ENCODE measurements around the gene IL1RAPL1.
A peak's percentile ranks its signal among the peaks of the same experiment; 100 is the strongest.
"Not testable (repeated sequence)": the region's sequence is repeated elsewhere in the genome, so short reads cannot be mapped to it uniquely, and the experiment has no call there.

IL1RAPL1 gene

GRCh38 chrX:28628120-28628519, 40.9 kb downstream of the IL1RAPL1 start:
- no peak for DNase-seq (ENCODE audit: low spot score)

- no peak for DNase-seq (ENCODE audit: low spot score)
Measured at GRCh38 chrX:28638775-28639174, 51.5 kb downstream of the IL1RAPL1 start.

- no peak for DNase-seq (ENCODE audit: low spot score)
Measured at GRCh38 chrX:28639451-28639850, 52.2 kb downstream of the IL1RAPL1 start.

- no peak for DNase-seq (ENCODE audit: low spot score)
Measured at GRCh38 chrX:28649541-28649940, 62.3 kb downstream of the IL1RAPL1 start.

- DNase-seq (ENCODE audit: low spot score): no peak
Measured at GRCh38 chrX:28651186-28651585, 63.9 kb downstream of the IL1RAPL1 start.

- DNase-seq (ENCODE audit: low spot score): peak; percentile 5
Measured at GRCh38 chrX:28659269-28659668, 72.0 kb downstream of the IL1RAPL1 start.

GRCh38 chrX:28665778-28666177, 78.5 kb downstream of the IL1RAPL1 start:
- no peak for DNase-seq (ENCODE audit: low spot score)

- DNase-seq (ENCODE audit: low spot score): no peak
Measured at GRCh38 chrX:28668303-28668702, 81.1 kb downstream of the IL1RAPL1 start.

GRCh38 chrX:28668957-28669356, 81.7 kb downstream of the IL1RAPL1 start:
- DNase-seq (ENCODE audit: low spot score): no peak

GRCh38 chrX:28670074-28670473, 82.8 kb downstream of the IL1RAPL1 start:
- no peak for DNase-seq (ENCODE audit: low spot score)

GRCh38 chrX:28675173-28675572, 87.9 kb downstream of the IL1RAPL1 start:
- DNase-seq (ENCODE audit: low spot score): no peak

GRCh38 chrX:28693101-28693500, 105.9 kb downstream of the IL1RAPL1 start:
- no peak for DNase-seq (ENCODE audit: low spot score)

- no peak for DNase-seq (ENCODE audit: low spot score)
Measured at GRCh38 chrX:28697732-28698131, 110.5 kb downstream of the IL1RAPL1 start.

- DNase-seq (ENCODE audit: low spot score): no peak
Measured at GRCh38 chrX:28701222-28701621, 114.0 kb downstream of the IL1RAPL1 start.

- DNase-seq (ENCODE audit: low spot score): no peak
Measured at GRCh38 chrX:28706964-28707363, 119.7 kb downstream of the IL1RAPL1 start.

GRCh38 chrX:28709421-28709820, 122.2 kb downstream of the IL1RAPL1 start:
- no peak for DNase-seq (ENCODE audit: low spot score)

- DNase-seq (ENCODE audit: low spot score): no peak
Measured at GRCh38 chrX:28717864-28718263, 130.6 kb downstream of the IL1RAPL1 start.

- no peak for DNase-seq (ENCODE audit: low spot score)
Measured at GRCh38 chrX:28718450-28718849, 131.2 kb downstream of the IL1RAPL1 start.

GRCh38 chrX:28719620-28720019, 132.4 kb downstream of the IL1RAPL1 start:
- DNase-seq (ENCODE audit: low spot score): no peak

- no peak for DNase-seq (ENCODE audit: low spot score)
Measured at GRCh38 chrX:28752330-28752729, 165.1 kb downstream of the IL1RAPL1 start.

- DNase-seq (ENCODE audit: low spot score): no peak
Measured at GRCh38 chrX:28756175-28756574, 168.9 kb downstream of the IL1RAPL1 start.

GRCh38 chrX:28756647-28757046, 169.4 kb downstream of the IL1RAPL1 start:
- no peak for DNase-seq (ENCODE audit: low spot score)

- no peak for DNase-seq (ENCODE audit: low spot score)
Measured at GRCh38 chrX:28757290-28757689, 170.0 kb downstream of the IL1RAPL1 start.

- DNase-seq (ENCODE audit: low spot score): not testable (repeated sequence)
Measured at GRCh38 chrX:28766561-28766960, 179.3 kb downstream of the IL1RAPL1 start.

- no peak for DNase-seq (ENCODE audit: low spot score)
Measured at GRCh38 chrX:28773807-28774206, 186.6 kb downstream of the IL1RAPL1 start.
